Right kidney (tissue), 1 donor: ENCODE measurements around the gene SSTR5.
"Not testable (repeated sequence)": the region's sequence is repeated elsewhere in the genome, so short reads cannot be mapped to it uniquely, and the experiment has no call there.

Experiments used
- DNase-seq: peaks from one replicate; pipeline ENCODE4 v3.0.0-alpha.2; 2016

Gene SSTR5

GRCh38 chr16:1073566-1074378 is 1.2 kb downstream of the SSTR5 start:
- no peak for DNase-seq

DNA sequence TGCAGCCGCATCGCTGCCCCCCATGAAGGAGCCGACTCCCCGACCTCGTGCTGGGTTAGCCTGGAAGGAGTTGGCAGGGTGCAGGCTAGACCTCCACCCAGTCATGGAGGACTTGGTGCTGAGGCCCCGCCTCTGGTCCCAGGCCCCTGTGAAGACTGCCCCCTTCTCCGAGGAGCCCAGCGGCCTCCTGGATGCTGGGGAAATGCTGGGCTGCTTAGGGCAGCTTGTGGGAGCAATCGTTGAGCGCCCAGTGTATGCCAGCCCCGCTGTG is 1.8 kb downstream of the SSTR5 start:
- no peak for DNase-seq

- no peak for DNase-seq
Measured at GRCh38 chr16:1075546-1075945, 3.0 kb downstream of the SSTR5 start.

DNA sequence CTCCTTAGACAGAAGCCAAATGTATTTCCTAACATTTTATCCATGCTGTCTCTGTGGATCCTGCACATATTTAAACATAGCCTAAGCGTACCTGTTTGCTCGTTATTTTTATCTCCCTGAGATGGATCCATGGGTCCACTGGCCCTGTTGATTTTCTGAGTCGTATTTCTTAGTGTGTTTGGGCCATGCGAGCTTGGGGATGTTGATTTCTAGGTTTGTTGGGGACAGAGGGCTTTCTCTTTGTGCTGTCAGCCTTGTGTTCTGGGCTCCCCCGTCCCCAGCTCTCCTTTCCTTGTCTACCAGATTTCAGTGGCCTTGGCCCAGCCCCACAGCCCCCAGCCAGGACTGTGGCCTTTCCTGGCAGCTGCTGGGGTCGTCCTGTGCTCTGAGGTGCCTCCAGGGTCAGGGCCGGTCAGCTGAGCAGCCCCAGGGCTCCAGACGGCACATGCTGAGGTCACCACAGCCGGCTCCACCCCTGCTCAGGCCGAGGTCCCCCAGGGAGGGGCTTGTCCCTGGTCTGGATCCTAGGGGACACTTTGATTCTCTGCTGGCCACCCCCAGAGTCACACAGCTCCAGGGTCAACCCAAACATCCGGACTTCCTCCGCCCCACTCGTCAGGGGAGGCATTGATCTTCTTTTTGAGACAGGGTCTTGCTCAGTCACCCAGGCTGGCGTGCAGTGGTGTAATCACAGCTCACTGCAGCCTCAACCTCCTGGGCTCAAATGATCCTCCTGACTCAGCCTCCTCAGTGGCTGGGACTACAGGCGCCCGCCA is 4.4 kb downstream of the SSTR5 start:
- DNase-seq, result no peak

DNA sequence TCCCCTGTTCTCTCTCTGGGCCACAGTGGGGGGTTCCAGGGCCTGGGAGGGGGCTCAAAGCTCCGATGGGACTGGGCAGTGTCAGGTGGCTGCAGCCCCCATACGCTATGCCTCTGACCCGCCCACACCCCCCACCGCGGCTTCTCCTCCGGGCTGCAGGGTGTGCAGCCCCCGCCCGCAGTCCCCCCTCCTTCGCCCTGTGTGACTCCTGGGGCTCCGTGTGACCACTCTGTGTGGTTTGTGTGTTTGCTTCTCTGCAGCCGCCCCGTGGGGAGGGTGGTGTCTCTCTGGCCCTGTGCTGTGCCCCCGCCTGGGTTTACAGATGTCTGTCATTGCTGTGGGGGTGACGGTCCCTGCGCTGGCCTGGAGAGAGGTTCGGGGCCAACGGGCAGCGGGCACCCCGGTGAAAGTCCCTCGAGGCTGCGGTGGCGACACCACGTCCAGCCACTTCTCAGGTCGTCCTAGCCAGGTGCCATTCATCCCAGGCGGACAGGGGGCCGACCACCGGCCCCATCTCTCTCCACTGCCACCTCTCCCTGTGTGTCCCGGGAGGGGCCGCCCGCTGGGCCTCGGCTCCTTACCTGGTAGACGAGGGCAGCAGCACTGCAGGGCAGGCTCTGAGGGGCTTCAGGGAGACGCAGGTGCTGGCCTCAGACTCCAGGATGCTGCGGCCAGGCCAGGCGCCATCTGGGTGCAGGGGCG is 5.5 kb downstream of the SSTR5 start:
- no peak for DNase-seq

- no peak for DNase-seq
Measured at GRCh38 chr16:1078579-1079021, 6.1 kb downstream of the SSTR5 start.

- DNase-seq, result no peak
Measured at GRCh38 chr16:1079341-1079740, 6.8 kb downstream of the SSTR5 start.

DNA sequence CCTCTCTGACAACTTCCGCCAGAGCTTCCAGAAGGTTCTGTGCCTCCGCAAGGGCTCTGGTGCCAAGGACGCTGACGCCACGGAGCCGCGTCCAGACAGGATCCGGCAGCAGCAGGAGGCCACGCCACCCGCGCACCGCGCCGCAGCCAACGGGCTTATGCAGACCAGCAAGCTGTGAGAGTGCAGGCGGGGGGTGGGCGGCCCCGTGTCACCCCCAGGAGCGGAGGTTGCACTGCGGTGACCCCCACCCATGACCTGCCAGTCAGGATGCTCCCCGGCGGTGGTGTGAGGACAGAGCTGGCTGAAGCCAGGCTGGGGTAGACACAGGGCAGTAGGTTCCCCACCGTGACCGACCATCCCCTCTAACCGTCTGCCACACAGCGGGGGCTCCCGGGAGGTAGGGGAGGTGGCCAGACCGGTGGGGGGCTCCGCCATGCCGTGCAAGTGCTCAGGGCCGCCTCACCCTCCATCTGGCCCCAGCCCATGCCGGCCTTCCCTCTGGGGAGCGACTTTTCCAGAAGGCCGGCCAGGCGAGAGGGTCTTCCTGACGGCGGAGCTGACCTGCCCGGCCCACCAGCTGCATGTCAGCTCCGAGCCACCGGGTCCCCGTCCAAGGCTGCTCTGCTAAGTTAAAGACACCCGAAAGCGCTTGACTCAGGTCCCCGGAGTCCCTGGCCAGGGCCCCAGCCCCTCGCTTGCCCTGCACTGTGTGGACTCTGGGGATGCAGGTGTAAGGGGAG is 7.4 kb downstream of the SSTR5 start:
- DNase-seq, result no peak

DNA sequence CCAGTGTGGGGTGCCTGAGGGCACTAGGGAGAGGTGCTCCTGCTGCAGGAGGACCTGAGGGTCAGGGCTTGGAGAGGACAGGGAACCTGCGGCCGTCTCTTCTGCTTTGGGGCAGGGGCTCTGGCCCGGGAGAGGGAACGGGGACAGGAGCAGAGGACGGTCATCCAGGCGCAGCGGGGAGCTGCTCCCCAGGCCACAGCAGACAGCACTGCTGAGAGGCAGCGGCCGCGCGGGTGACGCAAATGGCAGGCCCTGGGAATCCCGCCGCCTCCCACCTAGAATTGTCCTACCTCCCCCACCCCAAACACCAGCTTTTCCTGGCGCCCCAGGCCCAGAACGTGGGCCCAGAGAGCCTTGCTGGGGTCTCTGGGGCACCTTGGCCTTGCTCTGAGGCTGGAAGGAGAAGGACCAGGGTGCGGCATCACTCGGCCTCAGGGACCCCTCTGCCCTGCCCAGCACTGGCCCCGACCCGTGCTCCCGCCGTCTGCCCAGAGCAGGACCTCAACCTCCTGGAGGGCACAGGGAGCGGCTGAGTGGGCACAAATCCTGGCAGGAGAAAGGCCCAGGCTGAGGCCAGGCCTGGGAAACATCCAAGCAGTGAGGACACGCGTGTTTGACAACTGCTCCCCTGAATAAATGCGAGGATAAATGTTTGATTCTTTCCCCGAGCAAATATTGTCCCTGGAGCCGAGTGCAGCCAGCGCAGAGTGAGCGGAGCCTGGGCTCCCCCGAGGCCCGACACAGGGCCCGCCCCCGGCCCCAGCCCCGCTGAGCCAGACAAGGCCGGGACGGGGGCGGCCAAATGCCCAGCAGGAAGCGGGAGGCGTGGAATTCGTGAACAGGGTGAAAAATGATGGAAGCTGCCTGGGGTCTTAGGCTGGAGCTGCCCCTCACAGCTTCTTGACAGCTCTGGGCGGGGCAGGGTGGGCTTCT is 8.5 kb downstream of the SSTR5 start:
- no peak for DNase-seq

DNA sequence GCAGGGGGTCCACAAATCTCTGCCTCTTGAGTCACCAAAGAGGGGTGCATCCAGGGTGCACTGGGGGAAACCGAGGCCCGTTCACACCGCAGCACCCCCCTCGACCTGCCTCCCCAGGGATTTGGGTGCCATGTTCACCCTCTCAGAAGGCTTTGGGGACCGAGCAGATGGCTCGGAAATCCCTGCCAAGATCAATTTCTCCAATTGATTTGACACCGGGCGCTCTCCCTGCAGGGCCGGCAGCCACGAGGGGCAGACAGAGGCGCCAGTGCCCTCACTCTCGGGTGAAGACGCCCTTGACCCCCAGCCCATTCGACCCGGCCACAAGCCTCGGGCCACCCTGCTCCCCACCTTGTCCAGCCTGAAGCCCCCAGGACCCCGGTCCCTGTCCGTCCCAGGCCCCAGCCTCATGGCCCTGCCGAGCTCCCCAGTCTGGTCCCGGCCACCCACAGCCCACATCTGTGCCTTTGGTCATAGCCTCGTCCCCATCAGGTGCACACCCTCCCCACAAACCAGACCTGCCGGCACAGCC is 9.3 kb downstream of the SSTR5 start:
- DNase-seq, result no peak

GRCh38 chr16:1082266-1082951 is 9.9 kb downstream of the SSTR5 start:
- peak; percentile 73 for DNase-seq

- DNase-seq, result no peak
Measured at GRCh38 chr16:1082952-1083675, 10.6 kb downstream of the SSTR5 start.

- no peak for DNase-seq
Measured at GRCh38 chr16:1084971-1085370, 12.4 kb downstream of the SSTR5 start.

- not testable (repeated sequence) for DNase-seq
Measured at GRCh38 chr16:1086443-1086842, 13.9 kb downstream of the SSTR5 start.

DNA sequence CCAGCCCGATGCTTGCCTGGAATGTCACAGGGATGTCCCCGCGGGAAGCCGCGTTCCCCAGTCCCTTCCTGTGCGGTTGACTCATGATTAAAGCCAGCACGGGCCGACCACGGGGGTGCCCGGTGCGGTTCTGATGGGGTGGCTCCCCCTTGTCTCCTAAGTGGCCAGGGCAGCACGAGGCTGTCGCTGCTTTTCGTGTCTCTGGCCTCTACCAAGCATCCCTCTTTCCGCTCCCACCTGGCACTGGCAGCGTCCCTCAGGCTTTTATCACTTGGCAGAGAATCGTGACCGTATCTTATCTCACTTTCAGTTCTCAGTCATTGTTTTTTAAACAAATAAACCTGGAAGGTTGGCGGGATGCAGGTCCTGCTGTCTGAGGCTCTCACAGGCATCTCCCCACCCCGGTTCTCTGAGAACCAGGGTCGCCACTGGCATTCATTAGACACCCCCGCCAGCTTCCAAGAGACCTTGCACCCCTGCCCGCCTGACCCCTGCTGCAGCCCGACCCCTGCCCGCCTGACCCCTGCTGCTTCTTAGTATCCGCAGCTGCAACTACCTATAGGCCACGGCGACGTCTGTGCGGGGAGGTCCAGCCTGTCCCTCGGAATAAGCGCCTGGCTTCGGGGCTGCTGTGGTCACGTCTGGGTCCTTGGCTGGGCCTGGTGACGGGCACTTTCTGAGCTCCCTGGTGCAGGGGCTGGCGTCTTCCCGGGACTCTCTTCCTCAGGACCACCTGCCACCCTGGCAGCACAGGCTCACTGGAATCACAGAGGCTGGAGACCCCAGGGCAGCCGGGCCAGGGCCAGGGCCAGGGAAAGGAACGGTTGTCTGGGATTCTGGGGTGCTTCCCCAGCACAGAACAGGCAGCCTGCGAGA is 16.0 kb downstream of the SSTR5 start:
- DNase-seq, result peak; percentile 42

DNA sequence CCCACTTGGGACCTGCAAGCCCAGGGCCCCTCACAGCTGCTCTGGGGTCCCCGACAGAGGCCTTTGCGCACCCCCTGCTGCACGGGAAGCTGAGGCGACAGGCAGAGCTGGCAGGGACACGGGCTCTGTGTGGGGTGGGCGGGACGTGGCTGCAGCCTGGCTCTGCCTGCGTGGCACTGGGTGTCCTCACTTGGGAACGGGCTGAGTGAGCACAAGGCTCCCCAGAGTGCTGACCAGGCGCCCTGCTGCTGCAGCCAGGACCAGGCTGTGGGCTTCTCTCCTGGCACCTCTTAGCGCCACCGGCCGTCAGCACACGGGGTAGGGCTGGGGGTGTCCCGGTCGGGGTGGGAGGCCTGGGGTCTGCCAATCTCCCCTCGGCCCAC is 16.9 kb downstream of the SSTR5 start:
- no peak for DNase-seq

- peak; percentile 62 for DNase-seq
Measured at GRCh38 chr16:1089822-1090619, 17.5 kb downstream of the SSTR5 start.
